Panc1 (cell line): ENCODE measurements around the gene FYTTD1. TPM values are rescaled to one million over a fixed set of nuclear protein-coding genes. Genes with fewer than 3 reads are reported as not detected.

ENCODE experiments used
- ATAC-seq: fragments of 200-7000 bp; cut with Tn5 transposase; 2 replicates; pipeline ENCODE4 v1.9.1; 2020; ENCODE audit warnings: mild to moderate bottlenecking, moderate library complexity
- BruUV-seq: library from RNA; stranded (reverse); fragments of 400-500 nt; replicated peaks from 2 replicates; lab custom pipeline; 2021; lab: Mats Ljungman, UMichigan
- CTCF ChIA-PET: fragments of 300-600 bp; sonication (Branson Sonifier 250); formaldehyde crosslinking; loops from one replicate; lab custom pipeline; 2022; ENCODE audit warnings: antibody characterized with exemption; lab: Charles Lee
- POLR2A ChIA-PET: fragments of 300-600 bp; sonication (Branson Sonifier 250); formaldehyde crosslinking; loops from one replicate; lab custom pipeline; 2022; ENCODE audit warnings: antibody characterized with exemption; lab: Charles Lee
- DNase-seq: peaks from one replicate; pipeline ENCODE4 v3.0.0-alpha.2; 2010; ENCODE audit warnings: low read depth, low spot score
- H3K27ac ChIP-seq: 2 replicates; pipeline ENCODE4 v1.5.1; 2011; ENCODE audit warnings: mild to moderate bottlenecking, low read length, inconsistent platforms
- H3K27me3 ChIP-seq: fragments of 200-500 bp; sonication (Bioruptor generic); 2 replicates; pipeline ENCODE4 v1.6.0; 2014; ENCODE audit warnings: low read length, inconsistent platforms; ENCODE audit not compliant: control insufficient read depth, insufficient read depth
- H3K36me3 ChIP-seq: fragments of 200-500 bp; sonication (Bioruptor generic); 2 replicates; pipeline ENCODE4 v1.5.1; 2014; ENCODE audit warnings: inconsistent platforms, mild to moderate bottlenecking, low read length, moderate library complexity; ENCODE audit not compliant: control insufficient read depth, insufficient read depth
- H3K4me1 ChIP-seq: 2 replicates; pipeline ENCODE4 v1.5.1; 2011; ENCODE audit warnings: inconsistent platforms, mild to moderate bottlenecking, low read length, moderate library complexity; ENCODE audit not compliant: control insufficient read depth, insufficient read depth
- H3K4me3 ChIP-seq, 2 experiments: 2 replicates each; pipeline ENCODE4 v1.5.1; 2011 to 2012; ENCODE audit warnings: low read depth in 2 of 2, low read length in 2 of 2, mild to moderate bottlenecking in 2 of 2, inconsistent platforms in 1 of 2, moderate library complexity in 1 of 2
- H3K9me3 ChIP-seq: fragments of 200-500 bp; sonication (Bioruptor generic); 2 replicates; pipeline ENCODE4 v1.5.1; 2014; ENCODE audit warnings: low read depth, mild to moderate bottlenecking, inconsistent platforms, low read length, moderate library complexity; ENCODE audit not compliant: control insufficient read depth, insufficient read depth
- CTCF ChIP-seq: fragments of 450-650 bp; IDR thresholded peaks from 2 replicates; pipeline ENCODE4 v1.5.1; 2017; ENCODE audit warnings: mild to moderate bottlenecking
- POLR2AphosphoS5 ChIP-seq: IDR thresholded peaks from 2 replicates; pipeline ENCODE4 v1.6.1; 2012; ENCODE audit warnings: mild to moderate bottlenecking, low read depth, low read length, moderate library complexity
- SIN3A ChIP-seq: IDR thresholded peaks from 2 replicates; pipeline ENCODE4 v1.6.1; 2012; ENCODE audit warnings: low read depth, mild to moderate bottlenecking, low read length, moderate library complexity, borderline replicate concordance; ENCODE audit not compliant: insufficient read depth
- TCF7L2 ChIP-seq: IDR thresholded peaks from 2 replicates; pipeline ENCODE4 v1.6.1; 2011; ENCODE audit warnings: mild to moderate bottlenecking, low read depth, low read length, inconsistent platforms
- in situ Hi-C: cut with HindIII; loops from 2 replicates; pipeline ENCODE4 v1.10.0; 2016; ENCODE audit warnings: low sequenced_read_pairs, low pct_unique_long_range_greater_than_20kb
- intact Hi-C: fragments of 100-400 bp; cut with micrococcal nuclease; formaldehyde crosslinking; loops from one replicate; pipeline ENCODE4 v1.10.0; 2022; ENCODE audit not compliant: unreplicated experiment
- total RNA-seq: library from RNA; stranded (reverse); gene quantifications from one replicate; pipeline ENCODE4 v1.2.1, GENCODE V29; 2021; ENCODE audit not compliant: unreplicated experiment
- TF ChIP-seq, protein P1 (sequence below), 2 experiments: IDR thresholded peaks; 2 replicates each; pipeline ENCODE4 v1.6.1; 2011 to 2012; ENCODE audit warnings: low read depth in 2 of 2, control low read depth in 1 of 2, low read length in 1 of 2, mild to moderate bottlenecking in 1 of 2, moderate library complexity in 1 of 2; ENCODE audit not compliant: insufficient read depth in 1 of 2

FYTTD1 gene
- total RNA-seq, 1 experiment from 2014 or later = 77.8 TPM

DNA sequence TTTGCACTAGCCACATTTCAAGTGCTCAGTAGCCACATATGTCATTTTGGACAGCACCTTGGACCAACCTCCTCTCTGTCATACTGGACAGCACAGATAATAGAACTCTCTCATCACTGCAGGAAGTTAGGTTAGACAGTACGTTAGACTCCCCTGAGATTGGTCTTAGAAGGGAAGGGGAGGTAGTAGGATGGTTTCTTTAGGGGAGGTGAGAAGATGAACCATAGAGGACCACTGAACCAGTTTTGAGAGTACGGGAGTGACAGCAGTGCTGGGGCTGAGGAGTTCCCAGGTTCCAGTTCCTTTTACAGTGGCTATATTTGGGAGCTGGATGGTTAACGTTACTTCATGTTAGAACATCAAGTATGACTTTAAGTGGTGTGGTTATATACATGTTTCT is 49.2 kb downstream of the FYTTD1 start:
- Histone ChIP-seq H3K4me3 (no peak overlapping the region), H3K27ac (no peak overlapping the region), H3K27me3 (no peaks in the 10 kb centered on the region), H3K9me3 (no peaks in the 10 kb centered on the region), H3K4me1 (peaks cover 14% of the 10 kb centered on the region; the same call in 1 of the 2 replicates), H3K36me3 (no peaks in the 10 kb centered on the region)
- DNase-seq = no peak
- in situ Hi-C loops (no loop called here), intact Hi-C loops (no loop called here)
- ChIA-PET POLR2A (interaction anchor here (0.6 kb wide), 1 partner anchor 10 kb away, joined by 3 read pairs; no protein-coding TSS in a partner anchor), CTCF (no interaction called here)
- TF ChIP-seq SIN3A (no peak), CTCF (no peak), POLR2AphosphoS5 (no peak), TCF7L2 (no peak)
- TF ChIP-seq, protein P1, sequence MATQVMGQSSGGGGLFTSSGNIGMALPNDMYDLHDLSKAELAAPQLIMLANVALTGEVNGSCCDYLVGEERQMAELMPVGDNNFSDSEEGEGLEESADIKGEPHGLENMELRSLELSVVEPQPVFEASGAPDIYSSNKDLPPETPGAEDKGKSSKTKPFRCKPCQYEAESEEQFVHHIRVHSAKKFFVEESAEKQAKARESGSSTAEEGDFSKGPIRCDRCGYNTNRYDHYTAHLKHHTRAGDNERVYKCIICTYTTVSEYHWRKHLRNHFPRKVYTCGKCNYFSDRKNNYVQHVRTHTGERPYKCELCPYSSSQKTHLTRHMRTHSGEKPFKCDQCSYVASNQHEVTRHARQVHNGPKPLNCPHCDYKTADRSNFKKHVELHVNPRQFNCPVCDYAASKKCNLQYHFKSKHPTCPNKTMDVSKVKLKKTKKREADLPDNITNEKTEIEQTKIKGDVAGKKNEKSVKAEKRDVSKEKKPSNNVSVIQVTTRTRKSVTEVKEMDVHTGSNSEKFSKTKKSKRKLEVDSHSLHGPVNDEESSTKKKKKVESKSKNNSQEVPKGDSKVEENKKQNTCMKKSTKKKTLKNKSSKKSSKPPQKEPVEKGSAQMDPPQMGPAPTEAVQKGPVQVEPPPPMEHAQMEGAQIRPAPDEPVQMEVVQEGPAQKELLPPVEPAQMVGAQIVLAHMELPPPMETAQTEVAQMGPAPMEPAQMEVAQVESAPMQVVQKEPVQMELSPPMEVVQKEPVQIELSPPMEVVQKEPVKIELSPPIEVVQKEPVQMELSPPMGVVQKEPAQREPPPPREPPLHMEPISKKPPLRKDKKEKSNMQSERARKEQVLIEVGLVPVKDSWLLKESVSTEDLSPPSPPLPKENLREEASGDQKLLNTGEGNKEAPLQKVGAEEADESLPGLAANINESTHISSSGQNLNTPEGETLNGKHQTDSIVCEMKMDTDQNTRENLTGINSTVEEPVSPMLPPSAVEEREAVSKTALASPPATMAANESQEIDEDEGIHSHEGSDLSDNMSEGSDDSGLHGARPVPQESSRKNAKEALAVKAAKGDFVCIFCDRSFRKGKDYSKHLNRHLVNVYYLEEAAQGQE (IDR thresholded peaks at IDR 0.05; ENCODE audit: insufficient read depth in 1 of 2, low read depth in 2 of 2, low read length in 1 of 2) = no peak
- BruUV-seq = no TSS peak
- no peak for ATAC-seq

- intact Hi-C loops (no loop called here), in situ Hi-C loops (no loop called here)
- CTCF ChIA-PET = interaction anchor here (0.6 kb wide), 1 partner anchor 15 kb away, joined by 7 read pairs; no protein-coding TSS in a partner anchor
- DNase-seq = no peak
- Histone ChIP-seq H3K27ac (no peak overlapping the region), H3K4me1 (peaks cover 10% of the 10 kb centered on the region; the same call in 1 of the 2 replicates), H3K4me3 (no peak overlapping the region), H3K27me3 (no peaks in the 10 kb centered on the region), H3K9me3 (no peaks in the 10 kb centered on the region), H3K36me3 (no peaks in the 10 kb centered on the region)
- POLR2A ChIA-PET = interaction anchor here (0.6 kb wide), 1 partner anchor 54 kb away, joined by 6 read pairs; no protein-coding TSS in a partner anchor
- BruUV-seq = no TSS peak
- ATAC-seq = no peak
- TF ChIP-seq POLR2AphosphoS5 = no peak
- no peak for TF ChIP-seq CTCF
- TF ChIP-seq, protein P1 (IDR thresholded peaks at IDR 0.05; ENCODE audit: insufficient read depth in 1 of 2, low read depth in 2 of 2, low read length in 1 of 2) = no peak
- TF ChIP-seq SIN3A = no peak
Measured at GRCh38 chr3:197800379-197800778, 50.7 kb downstream of the FYTTD1 start.
